ENCODE results near the gene PRPF38A. TPM values are rescaled to one million over a fixed set of nuclear protein-coding genes. Genes with fewer than 3 reads are reported as not detected.

PRPF38A gene
- total and polyA plus RNA-seq, 4 donors = 5.9 to 10.3 (median 8.6) TPM

DNA sequence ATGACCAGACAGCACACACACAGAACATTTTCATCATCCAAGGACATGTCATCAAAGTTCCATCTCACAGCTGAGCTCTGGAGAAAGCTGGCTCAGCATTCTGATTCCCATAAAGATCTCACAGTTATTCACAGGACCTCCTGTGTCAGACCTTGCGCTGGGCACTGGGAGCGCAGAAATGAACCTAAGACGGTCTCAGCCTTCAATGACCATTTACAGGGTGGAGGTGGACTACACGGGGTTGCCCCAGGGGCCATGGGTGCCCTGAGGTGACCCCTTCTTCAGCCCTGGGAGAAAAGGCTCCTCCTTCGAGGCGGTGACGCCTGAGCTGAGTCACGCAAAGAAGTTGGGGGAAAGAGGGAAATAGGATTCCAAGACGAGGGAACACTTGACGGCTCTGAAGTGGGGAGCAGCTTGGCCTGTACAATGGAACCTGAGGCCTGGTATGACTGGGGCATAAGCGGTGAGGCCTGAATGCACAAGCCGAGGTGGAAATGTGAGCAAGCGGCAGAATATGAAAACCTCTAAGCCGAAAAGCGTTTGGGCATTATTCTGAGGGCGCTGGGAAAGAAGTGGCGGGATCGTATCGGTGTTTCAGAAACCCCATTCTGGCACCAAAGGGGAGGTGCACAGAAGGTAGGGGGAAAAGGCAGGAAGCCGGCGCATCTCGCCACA, 39.2 kb upstream of the PRPF38A start:
- Histone ChIP-seq H3K9ac (ENCODE audit: low read depth in 1 of 2, low read length in 2 of 2) (peak overlapping the region; percentile 26 to 56), H3K27ac (ENCODE audit: low read depth in 1 of 2, low read length in 2 of 2) (peak overlapping the region; percentile 72 to 90), H3K9me3 (ENCODE audit: control insufficient read depth in 4 of 4, low read length in 3 of 4) (no peaks in the 10 kb centered on the region), H3K27me3 (ENCODE audit: control insufficient read depth in 4 of 4, insufficient read depth in 4 of 4, low read length in 3 of 4) (no peaks in the 10 kb centered on the region), H3K4me1 (ENCODE audit: control insufficient read depth in 4 of 4, insufficient read depth in 4 of 4, low read length in 3 of 4) (peaks cover 4 to 24% (median 17%) of the 10 kb centered on the region in 4 donors), H3K4me3 (ENCODE audit: low read depth in 1 of 3, low read length in 3 of 3) (peak overlapping the region; percentile 59 to 90 (median 81)), H3K36me3 (ENCODE audit: control insufficient read depth in 4 of 4, insufficient read depth in 3 of 4, low read depth in 1 of 4, low read length in 3 of 4) (peaks cover 5 to 24% (median 18%) of the 10 kb centered on the region in 4 donors)
- TF ChIP-seq YY1 (IDR thresholded peaks at IDR 0.05) (peak; percentile 10), RXRA (IDR thresholded peaks at IDR 0.05) (peak; percentile 42 to 60), JUND (IDR thresholded peaks at IDR 0.05) (no peak)
- 11% methylated on average over 22 of the region's 22 CpGs for WGBS
- DNase-seq (ENCODE audit: low spot score) = peak; percentile 43

DNA sequence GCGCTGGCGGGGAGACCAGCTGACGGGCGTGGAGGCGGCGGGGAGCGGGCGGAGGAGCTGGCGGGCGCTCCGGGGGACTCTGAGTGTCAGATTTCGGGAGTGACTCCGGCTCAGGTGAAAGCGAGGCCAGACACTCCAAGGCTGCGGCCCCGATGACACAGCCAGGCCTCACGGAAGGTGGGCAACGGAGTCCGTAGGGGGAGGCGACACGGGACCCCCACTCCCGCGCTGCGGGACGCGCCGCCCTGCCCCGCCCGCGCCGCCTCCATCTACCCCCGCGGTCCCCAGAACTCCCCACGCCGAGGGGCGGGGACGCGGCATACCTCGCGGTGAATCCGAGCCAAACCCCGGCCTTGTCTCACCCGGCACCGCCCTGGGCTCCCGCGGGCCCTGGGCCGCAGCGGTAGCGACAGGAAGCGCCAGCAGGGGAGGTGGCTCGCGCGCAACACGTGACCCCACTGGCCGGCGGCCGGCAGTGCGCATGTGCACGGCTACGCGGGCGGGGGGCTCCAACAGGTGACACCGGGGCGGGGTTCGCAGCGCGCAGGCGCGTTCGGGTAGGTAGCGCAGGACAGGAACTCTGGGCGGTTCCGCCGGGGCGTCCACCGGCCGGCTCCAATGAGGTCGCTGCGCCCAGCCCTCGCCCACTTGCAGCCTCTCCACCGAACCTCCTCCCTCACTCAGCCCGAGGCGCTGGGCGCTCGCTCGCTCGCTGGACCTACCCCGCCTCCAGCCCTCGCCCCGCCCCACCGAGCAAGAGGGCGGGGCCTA, 38.5 kb upstream of the PRPF38A start, which contains the start of gene CC2D1B:
TSS of gene CC2D1B (minus strand) at position 460 of the 771 bp plus-strand sequence. CDS start 1,585 bp downstream, outside the sequence.
- Histone ChIP-seq H3K27me3 (ENCODE audit: control insufficient read depth in 4 of 4, insufficient read depth in 4 of 4, low read length in 3 of 4) (no peaks in the 10 kb centered on the region), H3K27ac (ENCODE audit: low read depth in 1 of 2, low read length in 2 of 2) (peak within 1 kb of the TSS; percentile 72 to 90), H3K9ac (ENCODE audit: low read depth in 1 of 2, low read length in 2 of 2) (peak within 1 kb of the TSS; percentile 26 to 56), H3K4me3 (ENCODE audit: low read depth in 1 of 3, low read length in 3 of 3) (peak within 1 kb of the TSS; percentile 59 to 90 (median 81)), H3K9me3 (ENCODE audit: control insufficient read depth in 4 of 4, low read length in 3 of 4) (no peaks in the 10 kb centered on the region), H3K36me3 (ENCODE audit: control insufficient read depth in 4 of 4, insufficient read depth in 3 of 4, low read depth in 1 of 4, low read length in 3 of 4) (peaks cover 0 to 17% (median 13%) of the 10 kb centered on the region in 4 donors), H3K4me1 (ENCODE audit: control insufficient read depth in 4 of 4, insufficient read depth in 4 of 4, low read length in 3 of 4) (peaks cover 4 to 24% (median 17%) of the 10 kb centered on the region in 4 donors)
- TF ChIP-seq, protein P1, sequence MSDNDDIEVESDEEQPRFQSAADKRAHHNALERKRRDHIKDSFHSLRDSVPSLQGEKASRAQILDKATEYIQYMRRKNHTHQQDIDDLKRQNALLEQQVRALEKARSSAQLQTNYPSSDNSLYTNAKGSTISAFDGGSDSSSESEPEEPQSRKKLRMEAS (IDR thresholded peaks at IDR 0.05) = no peak
- TF ChIP-seq, protein P2, sequence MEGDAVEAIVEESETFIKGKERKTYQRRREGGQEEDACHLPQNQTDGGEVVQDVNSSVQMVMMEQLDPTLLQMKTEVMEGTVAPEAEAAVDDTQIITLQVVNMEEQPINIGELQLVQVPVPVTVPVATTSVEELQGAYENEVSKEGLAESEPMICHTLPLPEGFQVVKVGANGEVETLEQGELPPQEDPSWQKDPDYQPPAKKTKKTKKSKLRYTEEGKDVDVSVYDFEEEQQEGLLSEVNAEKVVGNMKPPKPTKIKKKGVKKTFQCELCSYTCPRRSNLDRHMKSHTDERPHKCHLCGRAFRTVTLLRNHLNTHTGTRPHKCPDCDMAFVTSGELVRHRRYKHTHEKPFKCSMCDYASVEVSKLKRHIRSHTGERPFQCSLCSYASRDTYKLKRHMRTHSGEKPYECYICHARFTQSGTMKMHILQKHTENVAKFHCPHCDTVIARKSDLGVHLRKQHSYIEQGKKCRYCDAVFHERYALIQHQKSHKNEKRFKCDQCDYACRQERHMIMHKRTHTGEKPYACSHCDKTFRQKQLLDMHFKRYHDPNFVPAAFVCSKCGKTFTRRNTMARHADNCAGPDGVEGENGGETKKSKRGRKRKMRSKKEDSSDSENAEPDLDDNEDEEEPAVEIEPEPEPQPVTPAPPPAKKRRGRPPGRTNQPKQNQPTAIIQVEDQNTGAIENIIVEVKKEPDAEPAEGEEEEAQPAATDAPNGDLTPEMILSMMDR (IDR thresholded peaks at IDR 0.05; ENCODE audit: low read depth, low read length, missing input control) = peak; percentile 50
- no peak for TF ChIP-seq HNF4A (conservative IDR thresholded peaks at IDR 0.05)
- TF ChIP-seq JUND (IDR thresholded peaks at IDR 0.05) = no peak
- no peak for TF ChIP-seq FOXA2 (IDR thresholded peaks at IDR 0.05)
- TF ChIP-seq SP1 (IDR thresholded peaks at IDR 0.05) = peak; percentile 86
- no peak for TF ChIP-seq ZBTB33 (IDR thresholded peaks at IDR 0.05)
- TF ChIP-seq RXRA (IDR thresholded peaks at IDR 0.05) = peak in 1 of 2 donors; percentile 12
- TF ChIP-seq ATF3 (IDR thresholded peaks at IDR 0.05) = no peak
- TF ChIP-seq FOXA1 (IDR thresholded peaks at IDR 0.05) = no peak
- TF ChIP-seq HNF4G (IDR thresholded peaks at IDR 0.05) = no peak
- TF ChIP-seq GABPA (IDR thresholded peaks at IDR 0.05 in 1 of 2, conservative IDR thresholded peaks at IDR 0.05 in 1 of 2) = peak in 1 of 2 donors; percentile 79
- no peak for TF ChIP-seq TAF1 (conservative IDR thresholded peaks at IDR 0.05)
- no peak for TF ChIP-seq RAD21 (IDR thresholded peaks at IDR 0.05)
- no peak for TF ChIP-seq NR2F2 (IDR thresholded peaks at IDR 0.05)
- TF ChIP-seq, protein P3, sequence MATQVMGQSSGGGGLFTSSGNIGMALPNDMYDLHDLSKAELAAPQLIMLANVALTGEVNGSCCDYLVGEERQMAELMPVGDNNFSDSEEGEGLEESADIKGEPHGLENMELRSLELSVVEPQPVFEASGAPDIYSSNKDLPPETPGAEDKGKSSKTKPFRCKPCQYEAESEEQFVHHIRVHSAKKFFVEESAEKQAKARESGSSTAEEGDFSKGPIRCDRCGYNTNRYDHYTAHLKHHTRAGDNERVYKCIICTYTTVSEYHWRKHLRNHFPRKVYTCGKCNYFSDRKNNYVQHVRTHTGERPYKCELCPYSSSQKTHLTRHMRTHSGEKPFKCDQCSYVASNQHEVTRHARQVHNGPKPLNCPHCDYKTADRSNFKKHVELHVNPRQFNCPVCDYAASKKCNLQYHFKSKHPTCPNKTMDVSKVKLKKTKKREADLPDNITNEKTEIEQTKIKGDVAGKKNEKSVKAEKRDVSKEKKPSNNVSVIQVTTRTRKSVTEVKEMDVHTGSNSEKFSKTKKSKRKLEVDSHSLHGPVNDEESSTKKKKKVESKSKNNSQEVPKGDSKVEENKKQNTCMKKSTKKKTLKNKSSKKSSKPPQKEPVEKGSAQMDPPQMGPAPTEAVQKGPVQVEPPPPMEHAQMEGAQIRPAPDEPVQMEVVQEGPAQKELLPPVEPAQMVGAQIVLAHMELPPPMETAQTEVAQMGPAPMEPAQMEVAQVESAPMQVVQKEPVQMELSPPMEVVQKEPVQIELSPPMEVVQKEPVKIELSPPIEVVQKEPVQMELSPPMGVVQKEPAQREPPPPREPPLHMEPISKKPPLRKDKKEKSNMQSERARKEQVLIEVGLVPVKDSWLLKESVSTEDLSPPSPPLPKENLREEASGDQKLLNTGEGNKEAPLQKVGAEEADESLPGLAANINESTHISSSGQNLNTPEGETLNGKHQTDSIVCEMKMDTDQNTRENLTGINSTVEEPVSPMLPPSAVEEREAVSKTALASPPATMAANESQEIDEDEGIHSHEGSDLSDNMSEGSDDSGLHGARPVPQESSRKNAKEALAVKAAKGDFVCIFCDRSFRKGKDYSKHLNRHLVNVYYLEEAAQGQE (IDR thresholded peaks at IDR 0.05) = no peak
- TF ChIP-seq YY1 (IDR thresholded peaks at IDR 0.05) = peak; percentile 35
- TF ChIP-seq EGR1 (IDR thresholded peaks at IDR 0.05; ENCODE audit: low read depth in 2 of 2) = peak in 1 of 2 donors; percentile 11
- under 1% methylated on average over 92 of the region's 92 CpGs for WGBS
- DNase-seq (ENCODE audit: low spot score) = peak; percentile 94
